ENCODE results near the gene ANTXR2.
"Not testable (repeated sequence)": the region's sequence is repeated elsewhere in the genome, so short reads cannot be mapped to it uniquely, and the experiment has no call there.

Gene ANTXR2

GRCh38 chr4:80006935-80007744 lies 65.9 kb downstream of the ANTXR2 start:
- TF ChIP-seq, protein P1, sequence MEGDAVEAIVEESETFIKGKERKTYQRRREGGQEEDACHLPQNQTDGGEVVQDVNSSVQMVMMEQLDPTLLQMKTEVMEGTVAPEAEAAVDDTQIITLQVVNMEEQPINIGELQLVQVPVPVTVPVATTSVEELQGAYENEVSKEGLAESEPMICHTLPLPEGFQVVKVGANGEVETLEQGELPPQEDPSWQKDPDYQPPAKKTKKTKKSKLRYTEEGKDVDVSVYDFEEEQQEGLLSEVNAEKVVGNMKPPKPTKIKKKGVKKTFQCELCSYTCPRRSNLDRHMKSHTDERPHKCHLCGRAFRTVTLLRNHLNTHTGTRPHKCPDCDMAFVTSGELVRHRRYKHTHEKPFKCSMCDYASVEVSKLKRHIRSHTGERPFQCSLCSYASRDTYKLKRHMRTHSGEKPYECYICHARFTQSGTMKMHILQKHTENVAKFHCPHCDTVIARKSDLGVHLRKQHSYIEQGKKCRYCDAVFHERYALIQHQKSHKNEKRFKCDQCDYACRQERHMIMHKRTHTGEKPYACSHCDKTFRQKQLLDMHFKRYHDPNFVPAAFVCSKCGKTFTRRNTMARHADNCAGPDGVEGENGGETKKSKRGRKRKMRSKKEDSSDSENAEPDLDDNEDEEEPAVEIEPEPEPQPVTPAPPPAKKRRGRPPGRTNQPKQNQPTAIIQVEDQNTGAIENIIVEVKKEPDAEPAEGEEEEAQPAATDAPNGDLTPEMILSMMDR (IDR thresholded peaks at IDR 0.05), result no peak
- Histone ChIP-seq H3K79me2 (no peaks in the 10 kb centered on the region), H3K4me2 (ENCODE audit: low read length) (no peak overlapping the region), H3K4me1 (no peaks in the 10 kb centered on the region), H3K36me3 (ENCODE audit: control insufficient read depth, insufficient read depth, low read length) (no peaks in the 10 kb centered on the region), H3K27me3 (ENCODE audit: control insufficient read depth, insufficient read depth, low read length) (no peaks in the 10 kb centered on the region), H3K4me3 (ENCODE audit: low read depth, low read length) (no peak overlapping the region), H3K27ac (no peak overlapping the region), H2AFZ (no peak overlapping the region), H3K9ac (no peak overlapping the region), H3K9me3 (ENCODE audit: control insufficient read depth, low read length) (no peaks in the 10 kb centered on the region)

DNA sequence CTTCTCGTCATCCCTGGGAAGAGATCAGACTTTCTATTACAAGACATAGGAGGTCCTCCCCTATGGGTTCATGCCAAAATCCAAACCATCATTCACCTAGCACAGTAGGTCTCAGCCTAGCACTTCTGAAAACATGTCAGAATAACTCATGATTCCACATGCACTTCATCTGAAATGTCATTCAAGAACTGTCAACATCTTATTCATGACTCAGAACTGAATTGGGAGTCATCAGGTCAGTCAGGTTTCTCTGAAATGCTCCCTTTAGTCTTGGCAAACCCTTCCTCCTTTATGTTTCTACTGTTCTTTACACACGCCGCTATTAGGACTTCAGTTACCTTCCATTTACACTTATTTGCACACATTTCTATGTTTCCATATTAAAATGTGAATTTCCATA lies 67.2 kb downstream of the ANTXR2 start:
- no peak overlapping the region for H3K4me2 ChIP-seq (ENCODE audit: low read length)
- no peak overlapping the region for H3K27ac ChIP-seq
- H3K4me1 ChIP-seq, result no peaks in the 10 kb centered on the region
- no peak overlapping the region for H3K4me3 ChIP-seq (ENCODE audit: low read depth, low read length)
- no peak overlapping the region for H2AFZ ChIP-seq
- TF ChIP-seq, protein P1 (IDR thresholded peaks at IDR 0.05), result no peak
- no peak overlapping the region for H3K9ac ChIP-seq
- H3K79me2 ChIP-seq, result no peaks in the 10 kb centered on the region
- no peaks in the 10 kb centered on the region for H3K9me3 ChIP-seq (ENCODE audit: control insufficient read depth, low read length)
- no peaks in the 10 kb centered on the region for H3K27me3 ChIP-seq (ENCODE audit: control insufficient read depth, insufficient read depth, low read length)
- H3K36me3 ChIP-seq (ENCODE audit: control insufficient read depth, insufficient read depth, low read length), result no peaks in the 10 kb centered on the region

DNA sequence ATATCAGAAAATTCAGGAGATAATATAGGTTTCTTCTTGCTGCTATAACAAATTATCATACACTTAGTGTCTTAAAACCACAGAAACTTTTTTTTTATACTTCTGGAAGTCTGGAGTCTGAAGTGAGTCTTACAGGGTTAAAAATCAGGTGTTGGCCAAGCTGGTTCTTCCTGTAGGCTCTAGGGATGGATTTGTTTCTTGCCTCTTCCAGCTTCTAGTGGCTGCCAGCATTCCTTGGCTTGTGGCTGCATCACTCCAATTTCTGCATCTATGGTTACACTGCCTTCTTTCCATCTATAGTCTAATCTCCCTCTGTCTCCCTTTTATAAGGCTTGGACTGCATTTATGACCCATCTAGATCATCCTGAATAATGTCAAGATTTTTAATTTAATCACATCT lies 68.7 kb downstream of the ANTXR2 start:
- Histone ChIP-seq H3K4me1 (no peaks in the 10 kb centered on the region), H3K27ac (no peak overlapping the region), H2AFZ (no peak overlapping the region), H3K36me3 (ENCODE audit: control insufficient read depth, insufficient read depth, low read length) (no peaks in the 10 kb centered on the region), H3K4me2 (ENCODE audit: low read length) (no peak overlapping the region), H3K79me2 (no peaks in the 10 kb centered on the region), H3K9ac (no peak overlapping the region), H3K9me3 (ENCODE audit: control insufficient read depth, low read length) (no peaks in the 10 kb centered on the region), H3K4me3 (ENCODE audit: low read depth, low read length) (no peak overlapping the region), H3K27me3 (ENCODE audit: control insufficient read depth, insufficient read depth, low read length) (no peaks in the 10 kb centered on the region)
- TF ChIP-seq, protein P1 (IDR thresholded peaks at IDR 0.05), result no peak

DNA sequence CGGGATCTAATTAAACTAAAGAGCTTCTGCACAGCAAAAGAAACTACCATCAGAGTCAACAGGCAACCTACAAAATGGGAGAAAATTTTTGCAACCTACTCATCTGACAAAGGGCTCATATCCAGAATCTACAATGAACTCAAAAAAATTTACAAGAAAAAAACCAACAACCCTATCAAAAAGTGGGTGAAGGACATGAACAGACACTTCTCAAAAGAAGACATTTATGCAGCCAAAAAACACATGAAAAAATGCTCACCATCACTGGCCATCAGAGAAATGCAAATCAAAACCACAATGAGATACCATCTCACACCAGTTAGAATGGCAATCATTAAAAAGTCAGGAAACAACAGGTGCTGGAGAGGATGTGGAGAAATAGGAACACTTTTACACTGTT lies 70.5 kb downstream of the ANTXR2 start:
- not testable (repeated sequence) for H3K4me3 ChIP-seq (ENCODE audit: low read depth, low read length); H3K4me1 ChIP-seq; H3K9me3 ChIP-seq (ENCODE audit: control insufficient read depth, low read length); H3K9ac ChIP-seq; H3K27ac ChIP-seq; H3K27me3 ChIP-seq (ENCODE audit: control insufficient read depth, insufficient read depth, low read length); H2AFZ ChIP-seq; H3K4me2 ChIP-seq (ENCODE audit: low read length); H3K36me3 ChIP-seq (ENCODE audit: control insufficient read depth, insufficient read depth, low read length); H3K79me2 ChIP-seq

- H3K4me3 ChIP-seq (ENCODE audit: low read depth, low read length); H3K4me2 ChIP-seq (ENCODE audit: low read length); H3K27me3 ChIP-seq (ENCODE audit: control insufficient read depth, insufficient read depth, low read length); H3K4me1 ChIP-seq; H3K9me3 ChIP-seq (ENCODE audit: control insufficient read depth, low read length); H3K36me3 ChIP-seq (ENCODE audit: control insufficient read depth, insufficient read depth, low read length); H3K79me2 ChIP-seq; H3K27ac ChIP-seq; H3K9ac ChIP-seq; H2AFZ ChIP-seq: not testable (repeated sequence)
Measured at GRCh38 chr4:79999048-79999447, 74.0 kb downstream of the ANTXR2 start.

DNA sequence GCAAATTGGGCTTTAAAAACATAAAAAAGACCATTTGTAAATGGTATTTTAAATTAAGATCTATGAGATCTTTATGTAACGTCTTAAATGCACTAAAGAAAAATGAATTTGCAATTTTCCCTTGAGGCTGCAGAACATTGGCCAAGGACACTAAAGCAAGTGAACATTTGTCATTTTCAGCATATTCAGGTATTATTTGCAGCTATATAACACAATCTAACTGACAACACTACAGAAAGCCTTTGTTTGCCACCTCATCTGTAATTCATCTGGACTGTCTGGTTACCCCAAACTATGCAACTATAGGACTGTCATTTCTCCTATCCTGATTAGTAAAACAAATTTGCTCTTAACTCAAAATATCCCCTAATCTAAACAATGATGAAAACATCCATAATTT lies 74.8 kb downstream of the ANTXR2 start:
- Histone ChIP-seq H3K79me2 (no peaks in the 10 kb centered on the region), H3K27me3 (ENCODE audit: control insufficient read depth, insufficient read depth, low read length) (no peaks in the 10 kb centered on the region), H3K36me3 (ENCODE audit: control insufficient read depth, insufficient read depth, low read length) (no peaks in the 10 kb centered on the region), H3K4me2 (ENCODE audit: low read length) (no peak overlapping the region), H3K4me3 (ENCODE audit: low read depth, low read length) (no peak overlapping the region), H3K27ac (no peak overlapping the region), H3K9me3 (ENCODE audit: control insufficient read depth, low read length) (no peaks in the 10 kb centered on the region), H2AFZ (no peak overlapping the region), H3K9ac (no peak overlapping the region), H3K4me1 (no peaks in the 10 kb centered on the region)
- TF ChIP-seq, protein P1 (IDR thresholded peaks at IDR 0.05), result no peak

Measured in parathyroid adenoma (tissue), 2 donors.